CD4-positive, alpha-beta T cell treated with Interleukin-12 subunit alpha and Interleukin-12 subunit beta, for 1 hour (primary cell): ENCODE data around the gene MAX.
A peak's percentile ranks its signal among the peaks of the same experiment; 100 is the strongest.

Experiments used
- DNase-seq: peaks from one replicate; pipeline ENCODE4 v3.0.0-alpha.2; 2020

The MAX gene

GRCh38 chr14:65102441-65103149 lies at the start of gene MAX:
MAX (minus strand) TSS chr14:65102517; CDS start chr14:65102339, 178 bp downstream.
- peak; percentile 99 for DNase-seq

GRCh38 chr14:65151609-65151956 lies 49.3 kb upstream of the MAX start:
- no peak for DNase-seq

GRCh38 chr14:65150898-65151608 lies 48.7 kb upstream of the MAX start:
- no peak for DNase-seq

- no peak for DNase-seq
These were observed 46.8 kb upstream of the MAX start for GRCh38 chr14:65149116-65149515.

GRCh38 chr14:65144170-65144569 lies 41.9 kb upstream of the MAX start:
- DNase-seq = no peak

- DNase-seq = no peak
These were observed 40.8 kb upstream of the MAX start for GRCh38 chr14:65142914-65143625.

- DNase-seq = no peak
These were observed 40.1 kb upstream of the MAX start for GRCh38 chr14:65142429-65142828.

- no peak for DNase-seq
These were observed 39.2 kb upstream of the MAX start for GRCh38 chr14:65141523-65141922.

GRCh38 chr14:65137648-65138307 lies 35.5 kb upstream of the MAX start:
- DNase-seq = no peak

- DNase-seq = no peak
These were observed 32.6 kb upstream of the MAX start for GRCh38 chr14:65134651-65135579.

GRCh38 chr14:65132855-65133254 lies 30.5 kb upstream of the MAX start:
- DNase-seq = no peak

GRCh38 chr14:65131301-65131701 lies 29.0 kb upstream of the MAX start:
- DNase-seq = no peak

- DNase-seq = no peak
These were observed 25.8 kb upstream of the MAX start for GRCh38 chr14:65128096-65128495.

- DNase-seq = no peak
These were observed 15.7 kb upstream of the MAX start for GRCh38 chr14:65117769-65118745.

- DNase-seq = no peak
These were observed 13.3 kb upstream of the MAX start for GRCh38 chr14:65115615-65116014.

GRCh38 chr14:65110525-65110924 lies 8.2 kb upstream of the MAX start:
- DNase-seq = no peak

GRCh38 chr14:65109357-65109756 lies 7.0 kb upstream of the MAX start:
- DNase-seq = no peak

- DNase-seq = no peak
These were observed 4.9 kb upstream of the MAX start for GRCh38 chr14:65107200-65107599.

- no peak for DNase-seq
These were observed 4.4 kb upstream of the MAX start for GRCh38 chr14:65106736-65107135.

- DNase-seq = no peak
These were observed 4.0 kb upstream of the MAX start for GRCh38 chr14:65106316-65106715.

GRCh38 chr14:65104791-65105190 lies 2.5 kb upstream of the MAX start:
- no peak for DNase-seq
